Measurements from ENCODE around the gene C2CD4D.

The C2CD4D gene

GRCh38 chr1:151800830-151801229 is 38.8 kb downstream of the C2CD4D start:
- DNase-seq (ENCODE audit: insufficient read length, low spot score), result no peak
- TF ChIP-seq PAX5 (IDR thresholded peaks at IDR 0.05; ENCODE audit: insufficient read depth, low read length, severe bottlenecking) (no peak), SPI1 (IDR thresholded peaks at IDR 0.05; ENCODE audit: low read depth, low read length) (no peak), TAF1 (IDR thresholded peaks at IDR 0.05; ENCODE audit: low read depth, low read length) (no peak), POU2F2 (IDR thresholded peaks at IDR 0.05; ENCODE audit: low read depth, low read length) (no peak), POLR2A (IDR thresholded peaks at IDR 0.05; ENCODE audit: low read depth, low read length) (no peak), POLR2AphosphoS5 (IDR thresholded peaks at IDR 0.05; ENCODE audit: low read depth, low read length) (no peak)
- FAIRE-seq, result no peak

- FAIRE-seq (no peak), DNase-seq (ENCODE audit: insufficient read length, low spot score) (no peak)
- TF ChIP-seq POLR2AphosphoS5 (IDR thresholded peaks at IDR 0.05; ENCODE audit: low read depth, low read length) (no peak), TAF1 (IDR thresholded peaks at IDR 0.05; ENCODE audit: low read depth, low read length) (no peak), POU2F2 (IDR thresholded peaks at IDR 0.05; ENCODE audit: low read depth, low read length) (no peak), PAX5 (IDR thresholded peaks at IDR 0.05; ENCODE audit: insufficient read depth, low read length, severe bottlenecking) (no peak), POLR2A (IDR thresholded peaks at IDR 0.05; ENCODE audit: low read depth, low read length) (no peak), SPI1 (IDR thresholded peaks at IDR 0.05; ENCODE audit: low read depth, low read length) (no peak)
Observed at GRCh38 chr1:151799179-151800022, 40.2 kb downstream of the C2CD4D start.

GRCh38 chr1:151798571-151798970 is 41.0 kb downstream of the C2CD4D start:
- TF ChIP-seq PAX5 (IDR thresholded peaks at IDR 0.05; ENCODE audit: insufficient read depth, low read length, severe bottlenecking) (no peak), POLR2AphosphoS5 (IDR thresholded peaks at IDR 0.05; ENCODE audit: low read depth, low read length) (no peak), SPI1 (IDR thresholded peaks at IDR 0.05; ENCODE audit: low read depth, low read length) (no peak), POLR2A (IDR thresholded peaks at IDR 0.05; ENCODE audit: low read depth, low read length) (no peak), POU2F2 (IDR thresholded peaks at IDR 0.05; ENCODE audit: low read depth, low read length) (no peak), TAF1 (IDR thresholded peaks at IDR 0.05; ENCODE audit: low read depth, low read length) (no peak)
- DNase-seq (ENCODE audit: insufficient read length, low spot score) (no peak), FAIRE-seq (no peak)

GRCh38 chr1:151790940-151791651 is 48.5 kb downstream of the C2CD4D start:
- no peak for DNase-seq (ENCODE audit: insufficient read length, low spot score)
- TF ChIP-seq POLR2A (IDR thresholded peaks at IDR 0.05; ENCODE audit: low read depth, low read length) (no peak), SPI1 (IDR thresholded peaks at IDR 0.05; ENCODE audit: low read depth, low read length) (no peak), PAX5 (IDR thresholded peaks at IDR 0.05; ENCODE audit: insufficient read depth, low read length, severe bottlenecking) (no peak), TAF1 (IDR thresholded peaks at IDR 0.05; ENCODE audit: low read depth, low read length) (no peak), POU2F2 (IDR thresholded peaks at IDR 0.05; ENCODE audit: low read depth, low read length) (no peak), POLR2AphosphoS5 (IDR thresholded peaks at IDR 0.05; ENCODE audit: low read depth, low read length) (no peak)
- no peak for FAIRE-seq

- DNase-seq (ENCODE audit: insufficient read length, low spot score) (peak; percentile 97), FAIRE-seq (peak; percentile 99)
- no peak for TF ChIP-seq POLR2A (IDR thresholded peaks at IDR 0.05; ENCODE audit: low read depth, low read length)
- TF ChIP-seq SPI1 (IDR thresholded peaks at IDR 0.05; ENCODE audit: low read depth, low read length), result no peak
- no peak for TF ChIP-seq POLR2AphosphoS5 (IDR thresholded peaks at IDR 0.05; ENCODE audit: low read depth, low read length)
- TF ChIP-seq PAX5 (IDR thresholded peaks at IDR 0.05; ENCODE audit: insufficient read depth, low read length, severe bottlenecking), result no peak
- no peak for TF ChIP-seq POU2F2 (IDR thresholded peaks at IDR 0.05; ENCODE audit: low read depth, low read length)
- TF ChIP-seq TAF1 (IDR thresholded peaks at IDR 0.05; ENCODE audit: low read depth, low read length), result no peak
Observed at GRCh38 chr1:151790071-151790939, 49.3 kb downstream of the C2CD4D start, which contains the start of gene TDRKH. Gene TDRKH, minus strand, starts transcription at chr1:151790500. Its CDS starts 7,478 bp downstream, at chr1:151783022.
